CD14-positive monocyte (primary cell): Measurements from ENCODE around the gene ZNF784. TPM values are rescaled to one million over a fixed set of nuclear protein-coding genes. Genes with fewer than 3 reads are reported as not detected.
A peak's percentile ranks its signal among the peaks of the same experiment; 100 is the strongest.

Experiments
- DNase-seq, 3 donors: peaks; one replicate each; pipeline ENCODE4 v3.0.0-alpha.2; 2011 to 2022
- H2AFZ ChIP-seq: 2 replicates; pipeline ENCODE4 v1.6.0; 2012; ENCODE audit warnings: mild to moderate bottlenecking, low read depth, low read length, inconsistent platforms; ENCODE audit not compliant: insufficient read depth, poor library complexity, severe bottlenecking
- H3K27ac ChIP-seq, 2 donors: 1 replicate in 1 of 2; 2 replicates in 1 of 2; pipeline ENCODE4 v1.5.1; 2012 to 2013; ENCODE audit warnings: low read length in 2 of 2, control low read depth in 1 of 2, inconsistent platforms in 1 of 2, low read depth in 1 of 2, mild to moderate bottlenecking in 1 of 2
- H3K27me3 ChIP-seq, 2 donors: one replicate each; pipeline versions ENCODE4 v1.6.0 to v1.6.1; 2011 to 2013; ENCODE audit warnings: low read length in 2 of 2; ENCODE audit not compliant: control insufficient read depth in 2 of 2, insufficient read depth in 2 of 2
- H3K36me3 ChIP-seq, 2 donors: replicated peaks in 1 of 2; 1 replicate in 1 of 2; 2 replicates in 1 of 2; pipeline versions ENCODE4 v1.5.1 to v1.6.1; 2012 to 2013; ENCODE audit warnings: low read length in 2 of 2, control low read depth in 1 of 2, inconsistent platforms in 1 of 2, mild to moderate bottlenecking in 1 of 2; ENCODE audit not compliant: insufficient read depth in 2 of 2, control insufficient read depth in 1 of 2
- H3K4me1 ChIP-seq, 2 donors: 1 replicate in 1 of 2; 2 replicates in 1 of 2; pipeline versions ENCODE4 v1.5.1 to v1.6.1; 2012 to 2013; ENCODE audit warnings: low read length in 2 of 2, control low read depth in 1 of 2, inconsistent platforms in 1 of 2, mild to moderate bottlenecking in 1 of 2, moderate library complexity in 1 of 2; ENCODE audit not compliant: insufficient read depth in 2 of 2, control insufficient read depth in 1 of 2
- H3K4me2 ChIP-seq: replicated peaks from 2 replicates; pipeline ENCODE3; 2012; ENCODE audit warnings: low read length, moderate library complexity, mild to moderate bottlenecking; ENCODE audit not compliant: poor library complexity, severe bottlenecking; ENCODE audit errors: extremely low read depth
- H3K4me3 ChIP-seq, 3 experiments: fragments of 200-600 bp in 1 of 3; sonication (generic) in 1 of 3; replicated peaks in 1 of 3; 1 replicate in 2 of 3; 2 replicates in 1 of 3; pipeline ENCODE4 v1.5.1; 2011 to 2013; ENCODE audit warnings: low read length in 3 of 3, mild to moderate bottlenecking in 3 of 3, control low read depth in 2 of 3, low read depth in 2 of 3, inconsistent platforms in 1 of 3, moderate library complexity in 1 of 3
- H3K79me2 ChIP-seq: 2 replicates; pipeline ENCODE4 v1.6.0; 2012; ENCODE audit warnings: mild to moderate bottlenecking, control low read depth, inconsistent platforms, low read length, moderate library complexity; ENCODE audit not compliant: insufficient read depth
- H3K9ac ChIP-seq: 2 replicates; pipeline ENCODE4 v1.6.0; 2017; ENCODE audit warnings: low read length, mild to moderate bottlenecking; ENCODE audit not compliant: insufficient read depth, poor library complexity, severe bottlenecking
- H3K9me3 ChIP-seq, 2 donors: replicated peaks in 1 of 2; 1 replicate in 1 of 2; 2 replicates in 1 of 2; pipeline versions ENCODE4 v1.5.1 to v1.6.1; 2012 to 2013; ENCODE audit warnings: low read length in 2 of 2, control low read depth in 1 of 2; ENCODE audit not compliant: control insufficient read depth in 1 of 2, insufficient read depth in 1 of 2
- H4K20me1 ChIP-seq: 2 replicates; pipeline ENCODE4 v1.6.0; 2012; ENCODE audit warnings: mild to moderate bottlenecking, low read length, control low read depth, moderate library complexity; ENCODE audit not compliant: insufficient read depth
- H3K27ac Mint-ChIP-seq, 7 donors: one replicate each; pipeline ENCODE4 v1.8.0; 2020; ENCODE audit warnings: mild to moderate bottlenecking in 7 of 7, mixed read lengths in 7 of 7, moderate library complexity in 6 of 7, inconsistent platforms in 2 of 7
- H3K27me3 Mint-ChIP-seq, 3 donors: one replicate each; pipeline ENCODE4 v1.8.0; 2021 to 2022; ENCODE audit warnings: low read depth in 3 of 3, mild to moderate bottlenecking in 3 of 3, mixed read lengths in 3 of 3, moderate library complexity in 3 of 3, inconsistent platforms in 1 of 3
- H3K36me3 Mint-ChIP-seq, 2 donors: one replicate each; pipeline ENCODE4 v1.8.0; 2020; ENCODE audit warnings: mixed read lengths in 2 of 2, inconsistent platforms in 1 of 2, mild to moderate bottlenecking in 1 of 2
- H3K4me1 Mint-ChIP-seq: one replicate; pipeline ENCODE4 v1.8.0; 2020; ENCODE audit warnings: mild to moderate bottlenecking, mixed read lengths
- H3K4me3 Mint-ChIP-seq, 2 donors: one replicate each; pipeline ENCODE4 v1.8.0; 2020; ENCODE audit warnings: mild to moderate bottlenecking in 2 of 2, mixed read lengths in 2 of 2, moderate library complexity in 1 of 2
- H3K9me3 Mint-ChIP-seq, 7 donors: one replicate each; pipeline ENCODE4 v1.8.0; 2020 to 2022; ENCODE audit warnings: mixed read lengths in 7 of 7, mild to moderate bottlenecking in 6 of 7, moderate library complexity in 6 of 7, inconsistent platforms in 2 of 7
- CTCF ChIP-seq: fragments of 200-600 bp; IDR thresholded peaks from one replicate; pipeline ENCODE4 v1.8.0; 2022; ENCODE audit warnings: antibody characterized with exemption, mild to moderate bottlenecking
- WGBS: methylation state at CpG from one replicate; pipeline ENCODE4 v1.1.5; 2013; ENCODE audit warnings: missing lambda C conversion rate; ENCODE audit not compliant: insufficient coverage; 5-methylcytosine and 5-hydroxymethylcytosine counted together
- intact Hi-C, 2 donors: fragments of 100-400 bp; cut with micrococcal nuclease; formaldehyde crosslinking; loops; one replicate each; pipeline versions ENCODE4 v1.15.0 to v1.15.1; 2023
- polyA plus RNA-seq, 3 donors: library from polyadenylated mRNA; depleted of rRNA in 1 of 3; unstranded in 2 of 3; stranded (reverse) in 1 of 3; fragments of 300-500 nt in 2 of 3; fragments of >200 nt in 1 of 3; fragmentation: Illumina TruSeq in 2 of 3; gene quantifications; 1 replicate in 2 of 3; 2 replicates in 1 of 3; pipeline ENCODE4 v1.2.3, GENCODE V29; 2012 to 2021

The ZNF784 gene
- polyA plus RNA-seq, 3 donors: 1.5 to 5.5 (median 2.4) TPM

- DNase-seq: no peak
- Histone ChIP-seq H3K27me3 (no peaks in the 10 kb centered on the region), H3K27ac (peak overlapping the region in 1 of 2 donors; percentile 14), H2AFZ (no peak overlapping the region), H3K4me2 (no peak overlapping the region), H3K4me3 (no peak overlapping the region), H3K79me2 (peaks cover 87% of the 10 kb centered on the region), H3K9ac (no peak overlapping the region), H4K20me1 (peaks cover 89% of the 10 kb centered on the region), H3K36me3 (peaks cover 58 to 71% of the 10 kb centered on the region in 2 donors), H3K4me1 (peaks cover 11% of the 10 kb centered on the region in 2 donors), H3K9me3 (no peaks in the 10 kb centered on the region)
- Mint-ChIP-seq H3K9me3 (peaks cover 0 to 2% (median 0%) of the 10 kb centered on the region in 7 donors), H3K27me3 (no peaks in the 10 kb centered on the region), H3K4me1 (peaks cover 18% of the 10 kb centered on the region), H3K4me3 (no peak overlapping the region), H3K27ac (peak overlapping the region in 6 of 7 donors; percentile 9 to 68 (median 50)), H3K36me3 (peaks cover 64 to 81% of the 10 kb centered on the region in 2 donors)
- no peak for TF ChIP-seq CTCF
- intact Hi-C loops: loop anchor here in 1 of 2 donors (2.0 kb wide), 1 partner anchor 14 kb away; no protein-coding TSS in a partner anchor
- WGBS: 75% methylated on average over 2 of the region's 2 CpGs
These were observed 46.6 kb upstream of the ZNF784 start for GRCh38 chr19:55671054-55671378.

- peaks cover 62 to 77% of the 10 kb centered on the region in 2 donors for H3K36me3 ChIP-seq
- WGBS: 94% methylated on average over 22 of the region's 23 CpGs
- H4K20me1 ChIP-seq: peaks cover 91% of the 10 kb centered on the region
- peak overlapping the region in 5 of 7 donors; percentile 11 to 68 (median 48) for H3K27ac Mint-ChIP-seq
- H3K4me1 ChIP-seq: peaks cover 5 to 7% of the 10 kb centered on the region in 2 donors
- no peaks in the 10 kb centered on the region for H3K27me3 Mint-ChIP-seq
- no peak overlapping the region for H2AFZ ChIP-seq
- H3K4me1 Mint-ChIP-seq: peaks cover 12% of the 10 kb centered on the region
- TF ChIP-seq CTCF: no peak
- no peak overlapping the region for H3K4me3 Mint-ChIP-seq
- no peaks in the 10 kb centered on the region for H3K27me3 ChIP-seq
- no peaks in the 10 kb centered on the region for H3K9me3 ChIP-seq
- no peak overlapping the region for H3K4me2 ChIP-seq
- peaks cover 0 to 2% (median 0%) of the 10 kb centered on the region in 7 donors for H3K9me3 Mint-ChIP-seq
- peak in 2 of 3 donors; percentile 14 to 47 for DNase-seq
- H3K79me2 ChIP-seq: peaks cover 87% of the 10 kb centered on the region
- intact Hi-C loops: loop anchor here in 1 of 2 donors (2.0 kb wide), 1 partner anchor 14 kb away; no protein-coding TSS in a partner anchor
- no peak overlapping the region for H3K4me3 ChIP-seq
- H3K27ac ChIP-seq: peak overlapping the region in 1 of 2 donors; percentile 14
- no peak overlapping the region for H3K9ac ChIP-seq
- peaks cover 68 to 86% of the 10 kb centered on the region in 2 donors for H3K36me3 Mint-ChIP-seq
These were observed 46.1 kb upstream of the ZNF784 start for GRCh38 chr19:55670280-55671053.
